ENCODE results near the gene TAF12.
"Not testable (repeated sequence)": the region's sequence is repeated elsewhere in the genome, so short reads cannot be mapped to it uniquely, and the experiment has no call there.

The TAF12 gene

GRCh38 chr1:28580722-28581530 is 61.9 kb downstream of the TAF12 start:
- DNase-seq: peak; percentile 67

- DNase-seq: no peak
These were observed 63.5 kb downstream of the TAF12 start for GRCh38 chr1:28579401-28579800.

GRCh38 chr1:28578696-28579218 is 64.1 kb downstream of the TAF12 start:
- no peak for DNase-seq

GRCh38 chr1:28577738-28578536 is 64.9 kb downstream of the TAF12 start:
- DNase-seq: no peak

GRCh38 chr1:28577052-28577678 is 65.7 kb downstream of the TAF12 start:
- no peak for DNase-seq

- no peak for DNase-seq
These were observed 69.3 kb downstream of the TAF12 start for GRCh38 chr1:28573564-28573963.

GRCh38 chr1:28572891-28573290 is 70.0 kb downstream of the TAF12 start:
- not testable (repeated sequence) for DNase-seq

GRCh38 chr1:28571911-28572310 is 71.0 kb downstream of the TAF12 start:
- no peak for DNase-seq

- no peak for DNase-seq
These were observed 75.9 kb downstream of the TAF12 start for GRCh38 chr1:28566931-28567330.

GRCh38 chr1:28565726-28566125 is 77.1 kb downstream of the TAF12 start:
- no peak for DNase-seq

GRCh38 chr1:28565040-28565439 is 77.8 kb downstream of the TAF12 start:
- DNase-seq: no peak

GRCh38 chr1:28564310-28564709 is 78.6 kb downstream of the TAF12 start:
- no peak for DNase-seq

GRCh38 chr1:28560886-28561285 is 82.0 kb downstream of the TAF12 start:
- peak; percentile 40 for DNase-seq
